C4-2B (cell line): Measurements from ENCODE around the gene SPECC1L.
"Not testable (repeated sequence)": the region's sequence is repeated elsewhere in the genome, so short reads cannot be mapped to it uniquely, and the experiment has no call there.

ENCODE experiments used
- ZFX ChIP-seq: fragments of 450-650 bp; IDR thresholded peaks from 2 replicates; pipeline ENCODE4 v1.6.1; 2017
- TF ChIP-seq, protein P1 (sequence below): fragments of 450-650 bp; conservative IDR thresholded peaks from 2 replicates; pipeline ENCODE4 v1.5.1; 2017; ENCODE audit warnings: mild to moderate bottlenecking

DNA sequence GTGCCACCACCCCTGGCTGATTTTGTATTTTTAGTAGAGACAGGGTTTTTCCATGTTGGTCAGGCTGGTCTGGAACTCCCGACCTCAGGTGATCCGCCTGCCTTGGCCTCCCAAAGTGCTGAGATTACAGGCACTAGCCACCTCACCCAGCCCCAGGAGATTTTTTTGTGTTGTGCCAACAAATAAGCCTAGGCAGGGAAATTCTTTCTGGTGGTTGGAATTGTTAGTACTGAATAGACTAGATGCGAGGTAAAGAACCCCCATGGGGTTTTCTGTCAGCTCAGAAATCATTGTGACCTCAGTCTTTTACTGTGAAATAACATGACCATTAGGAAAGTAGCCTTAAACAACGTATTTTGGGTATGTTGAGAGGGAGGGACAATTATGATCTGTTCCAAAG, 3.3 kb downstream of the SPECC1L start:
- TF ChIP-seq, protein P1, sequence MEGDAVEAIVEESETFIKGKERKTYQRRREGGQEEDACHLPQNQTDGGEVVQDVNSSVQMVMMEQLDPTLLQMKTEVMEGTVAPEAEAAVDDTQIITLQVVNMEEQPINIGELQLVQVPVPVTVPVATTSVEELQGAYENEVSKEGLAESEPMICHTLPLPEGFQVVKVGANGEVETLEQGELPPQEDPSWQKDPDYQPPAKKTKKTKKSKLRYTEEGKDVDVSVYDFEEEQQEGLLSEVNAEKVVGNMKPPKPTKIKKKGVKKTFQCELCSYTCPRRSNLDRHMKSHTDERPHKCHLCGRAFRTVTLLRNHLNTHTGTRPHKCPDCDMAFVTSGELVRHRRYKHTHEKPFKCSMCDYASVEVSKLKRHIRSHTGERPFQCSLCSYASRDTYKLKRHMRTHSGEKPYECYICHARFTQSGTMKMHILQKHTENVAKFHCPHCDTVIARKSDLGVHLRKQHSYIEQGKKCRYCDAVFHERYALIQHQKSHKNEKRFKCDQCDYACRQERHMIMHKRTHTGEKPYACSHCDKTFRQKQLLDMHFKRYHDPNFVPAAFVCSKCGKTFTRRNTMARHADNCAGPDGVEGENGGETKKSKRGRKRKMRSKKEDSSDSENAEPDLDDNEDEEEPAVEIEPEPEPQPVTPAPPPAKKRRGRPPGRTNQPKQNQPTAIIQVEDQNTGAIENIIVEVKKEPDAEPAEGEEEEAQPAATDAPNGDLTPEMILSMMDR, result not testable (repeated sequence)
- TF ChIP-seq ZFX, result not testable (repeated sequence)
